ENCODE results near the gene CRYBA2. TPM values are rescaled to one million over a fixed set of nuclear protein-coding genes. Genes with fewer than 3 reads are reported as not detected.

Gene CRYBA2
- total and polyA plus RNA-seq, 11 donors: not detected

- DNase-seq (no peak), ATAC-seq (no peak)
- TF ChIP-seq CTCF (IDR thresholded peaks at IDR 0.05) (no peak), POLR2A (IDR thresholded peaks at IDR 0.05) (no peak)
- Histone ChIP-seq H3K27ac (no peak overlapping the region), H3K4me1 (peaks cover 0 to 6% (median 0%) of the 10 kb centered on the region in 12 donors), H3K9me3 (no peaks in the 10 kb centered on the region), H3K36me3 (no peaks in the 10 kb centered on the region), H3K4me3 (no peak overlapping the region), H3K27me3 (peaks cover 6 to 87% (median 27%) of the 10 kb centered on the region in 9 donors)
- 10 to 31% (median 19%) methylated on average over 1 of the region's 1 CpG for WGBS, 4 donors
- intact Hi-C loops (cut with DNase I): no loop called here
Observed at GRCh38 chr2:219038600-219038999, 45.4 kb upstream of the CRYBA2 start.

DNA sequence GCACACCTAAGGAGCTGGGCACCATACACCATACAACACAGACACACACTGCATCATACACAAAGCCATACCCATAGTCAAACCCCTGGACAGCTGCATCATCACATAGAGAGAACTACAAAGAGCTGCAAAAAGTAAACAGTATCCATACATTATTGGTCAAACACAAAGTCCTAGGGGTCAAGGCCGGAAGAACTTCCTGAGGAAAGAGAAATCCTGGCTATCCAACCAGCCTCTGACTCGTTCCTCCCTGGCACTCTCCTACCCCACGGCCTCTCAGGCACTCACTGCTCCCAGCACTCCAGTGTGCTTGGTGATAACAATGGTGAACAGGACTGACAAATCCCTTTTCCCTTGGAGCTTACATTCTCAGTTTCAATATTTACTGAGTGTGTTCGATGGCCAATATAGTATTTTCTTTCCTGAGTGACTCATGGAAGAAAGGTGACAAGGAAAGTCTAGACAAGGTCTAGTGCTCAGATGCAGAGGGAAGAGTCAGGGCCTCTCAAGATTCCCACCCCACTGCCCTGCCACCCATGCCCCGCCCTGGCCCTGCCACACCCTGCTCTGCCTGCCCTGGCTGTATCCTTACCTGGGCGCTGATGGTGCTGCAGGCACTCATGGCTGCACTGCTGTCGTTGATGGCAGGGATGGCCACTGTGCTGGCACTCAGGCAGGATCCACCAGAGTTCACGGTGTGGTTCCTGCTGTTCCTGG lies 44.7 kb upstream of the CRYBA2 start:
- 51 to 54% (median 54%) methylated on average over 8 of the region's 8 CpGs for WGBS, 4 donors
- peak in 1 of 4 donors; percentile 39 for ATAC-seq
- no peak for TF ChIP-seq CTCF (IDR thresholded peaks at IDR 0.05)
- TF ChIP-seq POLR2A (IDR thresholded peaks at IDR 0.05): no peak

GRCh38 chr2:219035942-219036341 lies 42.7 kb upstream of the CRYBA2 start:
- H3K4me3 ChIP-seq: no peak overlapping the region
- WGBS, 4 donors: 76 to 82% (median 81%) methylated on average over 2 of the region's 2 CpGs
- intact Hi-C loops (cut with DNase I): no loop called here
- H3K27ac ChIP-seq: no peak overlapping the region
- no peaks in the 10 kb centered on the region for H3K4me1 ChIP-seq
- TF ChIP-seq POLR2A (IDR thresholded peaks at IDR 0.05) (no peak), CTCF (IDR thresholded peaks at IDR 0.05) (no peak)
- no peaks in the 10 kb centered on the region for H3K9me3 ChIP-seq
- ATAC-seq (no peak), DNase-seq (no peak)
- peaks cover 2 to 84% (median 22%) of the 10 kb centered on the region in 9 donors for H3K27me3 ChIP-seq
- no peaks in the 10 kb centered on the region for H3K36me3 ChIP-seq

More for the DNA sequence above, 44.7 kb upstream of the CRYBA2 start:
- Histone ChIP-seq H3K4me1 (peaks cover 0 to 6% (median 0%) of the 10 kb centered on the region in 12 donors), H3K27me3 (peaks cover 4 to 87% (median 30%) of the 10 kb centered on the region in 9 donors), H3K4me3 (no peak overlapping the region), H3K27ac (no peak overlapping the region), H3K36me3 (no peaks in the 10 kb centered on the region), H3K9me3 (no peaks in the 10 kb centered on the region)
- DNase-seq: no peak
- intact Hi-C loops (cut with DNase I): no loop called here

GRCh38 chr2:219034823-219035222 lies 41.6 kb upstream of the CRYBA2 start:
- intact Hi-C loops (cut with DNase I): no loop called here
- no peak overlapping the region for H3K4me3 ChIP-seq
- ATAC-seq (no peak), DNase-seq (no peak)
- H3K9me3 ChIP-seq: no peaks in the 10 kb centered on the region
- H3K36me3 ChIP-seq: no peaks in the 10 kb centered on the region
- TF ChIP-seq CTCF (IDR thresholded peaks at IDR 0.05) (no peak), POLR2A (IDR thresholded peaks at IDR 0.05) (no peak)
- peaks cover 8 to 84% (median 21%) of the 10 kb centered on the region in 9 donors for H3K27me3 ChIP-seq
- no peaks in the 10 kb centered on the region for H3K4me1 ChIP-seq
- 52 to 56% (median 54%) methylated on average over 6 of the region's 6 CpGs for WGBS, 4 donors
- no peak overlapping the region for H3K27ac ChIP-seq
